Right lobe of liver (tissue), 4 donors: ENCODE data around the gene CSPG5.

Source experiments
- POLR2A ChIP-seq: fragments of 450-650 bp; IDR thresholded peaks from one replicate; pipeline ENCODE4 v1.6.1; 2017; ENCODE audit warnings: antibody characterized with exemption, mild to moderate bottlenecking
- TF ChIP-seq, protein P1 (sequence below), 4 donors: fragments of 200-600 bp in 3 of 4; fragments of 450-650 bp in 1 of 4; IDR thresholded peaks; one replicate each; pipeline versions ENCODE4 v1.5.1 to v1.8.0; 2016 to 2022; ENCODE audit warnings: antibody characterized with exemption in 4 of 4, mild to moderate bottlenecking in 2 of 4
- donor health status: DM: no; HTN: no; CAD: no.
- donor health status: DM: no; HTN: no; CAD: no.
- donor health status: DM: no; HTN: yes; CAD: no.

DNA sequence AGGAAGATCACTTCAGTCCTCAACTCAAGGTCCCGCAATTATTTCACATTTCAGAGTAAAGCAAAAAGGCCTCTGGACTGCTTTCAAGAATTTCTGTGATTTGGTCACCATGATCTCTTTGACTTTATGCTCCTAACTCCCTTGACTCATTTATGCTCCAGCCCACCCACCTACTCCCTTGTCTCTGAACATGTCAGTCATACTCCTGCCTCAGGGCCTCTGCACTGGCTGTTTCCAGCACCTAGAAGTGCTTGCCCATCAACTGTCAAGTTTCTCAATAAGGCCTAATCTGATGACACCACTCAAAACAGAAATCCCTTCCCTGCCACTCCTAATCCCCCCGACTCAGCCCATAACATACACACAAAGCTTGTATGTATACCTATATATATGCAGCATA lies 36.1 kb upstream of the CSPG5 start:
- TF ChIP-seq, protein P1, sequence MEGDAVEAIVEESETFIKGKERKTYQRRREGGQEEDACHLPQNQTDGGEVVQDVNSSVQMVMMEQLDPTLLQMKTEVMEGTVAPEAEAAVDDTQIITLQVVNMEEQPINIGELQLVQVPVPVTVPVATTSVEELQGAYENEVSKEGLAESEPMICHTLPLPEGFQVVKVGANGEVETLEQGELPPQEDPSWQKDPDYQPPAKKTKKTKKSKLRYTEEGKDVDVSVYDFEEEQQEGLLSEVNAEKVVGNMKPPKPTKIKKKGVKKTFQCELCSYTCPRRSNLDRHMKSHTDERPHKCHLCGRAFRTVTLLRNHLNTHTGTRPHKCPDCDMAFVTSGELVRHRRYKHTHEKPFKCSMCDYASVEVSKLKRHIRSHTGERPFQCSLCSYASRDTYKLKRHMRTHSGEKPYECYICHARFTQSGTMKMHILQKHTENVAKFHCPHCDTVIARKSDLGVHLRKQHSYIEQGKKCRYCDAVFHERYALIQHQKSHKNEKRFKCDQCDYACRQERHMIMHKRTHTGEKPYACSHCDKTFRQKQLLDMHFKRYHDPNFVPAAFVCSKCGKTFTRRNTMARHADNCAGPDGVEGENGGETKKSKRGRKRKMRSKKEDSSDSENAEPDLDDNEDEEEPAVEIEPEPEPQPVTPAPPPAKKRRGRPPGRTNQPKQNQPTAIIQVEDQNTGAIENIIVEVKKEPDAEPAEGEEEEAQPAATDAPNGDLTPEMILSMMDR (IDR thresholded peaks at IDR 0.05): no peak
- no peak for TF ChIP-seq POLR2A
